Stimulated activated CD8-positive, alpha-beta memory T cell treated with anti-CD3 and anti-CD28 coated beads, Interleukin-15, amount 100 ng/mL, for 1 hour (primary cell): ENCODE data around the gene CCDC50.

Experiments used
- DNase-seq: peaks from one replicate; pipeline ENCODE4 v3.0.0-alpha.2; 2020; ENCODE audit warnings: low read depth

Gene CCDC50, protein sequence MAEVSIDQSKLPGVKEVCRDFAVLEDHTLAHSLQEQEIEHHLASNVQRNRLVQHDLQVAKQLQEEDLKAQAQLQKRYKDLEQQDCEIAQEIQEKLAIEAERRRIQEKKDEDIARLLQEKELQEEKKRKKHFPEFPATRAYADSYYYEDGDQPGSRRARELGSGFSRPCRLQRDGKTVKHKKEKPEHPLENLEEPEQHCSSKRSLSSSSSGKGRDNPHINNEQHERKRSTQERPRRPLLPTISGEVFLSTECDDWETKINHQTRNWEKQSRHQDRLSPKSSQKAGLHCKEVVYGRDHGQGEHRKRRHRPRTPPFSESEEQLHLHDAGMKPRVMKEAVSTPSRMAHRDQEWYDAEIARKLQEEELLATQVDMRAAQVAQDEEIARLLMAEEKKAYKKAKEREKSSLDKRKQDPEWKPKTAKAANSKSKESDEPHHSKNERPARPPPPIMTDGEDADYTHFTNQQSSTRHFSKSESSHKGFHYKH

DNA sequence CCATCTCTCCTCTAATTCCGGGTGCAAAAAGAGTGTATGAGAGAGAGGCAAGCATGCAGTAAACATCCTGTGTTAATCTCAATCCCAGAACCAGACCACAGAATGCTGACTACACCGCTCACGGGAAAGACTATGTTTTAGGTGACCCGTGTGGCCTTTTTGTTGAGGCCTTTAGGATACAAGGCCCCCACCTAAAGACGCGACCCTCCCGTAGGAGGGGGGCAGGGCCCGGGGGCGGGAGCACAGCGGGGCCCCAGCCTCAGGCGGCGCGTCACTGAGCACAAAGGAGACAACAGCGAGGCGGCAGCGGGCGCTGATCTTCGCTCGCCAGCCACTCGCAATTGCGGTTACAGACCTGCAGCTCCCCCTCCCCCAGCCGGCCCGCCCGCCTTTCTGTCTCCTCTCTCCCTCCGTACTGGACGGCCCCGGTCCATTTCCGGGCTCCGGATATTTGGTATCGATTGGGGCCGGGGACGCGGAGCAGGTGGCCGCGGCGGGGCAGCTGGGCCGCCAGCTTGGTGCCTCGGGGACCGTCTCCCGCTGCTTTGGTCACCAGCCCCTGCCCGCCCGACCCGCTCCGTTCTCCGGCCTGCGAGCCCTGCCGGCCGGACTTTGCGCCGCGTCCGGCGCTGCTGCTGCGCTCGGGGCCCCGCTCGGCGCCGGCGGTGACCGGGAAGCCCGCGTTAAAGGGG is at the start of gene CCDC50:
TSS of gene CCDC50 (plus strand) at position 433 of the 692 bp plus-strand sequence. CDS start 281 bp downstream, outside the sequence.
- no peak for DNase-seq

DNA sequence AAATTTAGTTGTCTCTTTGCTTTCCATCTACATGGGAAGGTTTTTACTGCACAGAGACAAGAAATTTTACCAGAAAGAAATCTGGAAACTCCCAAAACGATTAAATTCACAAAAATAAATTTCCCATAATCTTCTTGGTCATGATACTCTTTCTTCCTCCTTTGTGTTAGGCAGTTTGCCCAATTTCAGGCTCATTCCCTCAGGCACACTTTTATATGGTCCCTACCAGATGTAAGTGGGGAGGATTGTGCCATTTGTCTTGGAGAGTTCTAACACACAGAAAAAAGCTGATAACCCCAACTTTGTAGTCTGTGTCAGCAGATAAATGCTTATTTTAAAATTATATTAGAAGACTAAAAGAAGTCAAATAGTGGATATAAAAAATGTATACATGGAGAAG is 49.1 kb upstream of the CCDC50 start:
- DNase-seq = no peak

DNA sequence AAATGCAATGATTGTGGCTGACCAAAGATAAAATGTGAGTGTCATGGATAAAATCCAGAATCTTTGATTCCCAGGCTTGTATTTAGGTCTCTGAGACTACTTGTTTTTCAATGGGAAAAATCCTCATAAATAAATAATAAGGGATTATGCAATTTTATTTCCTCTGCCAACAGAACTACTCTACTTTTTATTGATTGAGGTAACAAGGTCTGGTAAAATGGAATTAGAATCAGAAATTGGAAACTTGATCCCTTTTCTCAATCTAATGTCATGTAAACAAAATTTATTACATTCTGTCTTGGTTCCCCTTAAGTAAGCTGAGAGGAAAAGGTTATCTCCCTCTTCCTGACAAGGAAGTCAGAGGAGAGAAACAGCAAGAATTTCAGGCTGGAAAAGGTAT is 48.3 kb upstream of the CCDC50 start:
- DNase-seq = no peak

DNA sequence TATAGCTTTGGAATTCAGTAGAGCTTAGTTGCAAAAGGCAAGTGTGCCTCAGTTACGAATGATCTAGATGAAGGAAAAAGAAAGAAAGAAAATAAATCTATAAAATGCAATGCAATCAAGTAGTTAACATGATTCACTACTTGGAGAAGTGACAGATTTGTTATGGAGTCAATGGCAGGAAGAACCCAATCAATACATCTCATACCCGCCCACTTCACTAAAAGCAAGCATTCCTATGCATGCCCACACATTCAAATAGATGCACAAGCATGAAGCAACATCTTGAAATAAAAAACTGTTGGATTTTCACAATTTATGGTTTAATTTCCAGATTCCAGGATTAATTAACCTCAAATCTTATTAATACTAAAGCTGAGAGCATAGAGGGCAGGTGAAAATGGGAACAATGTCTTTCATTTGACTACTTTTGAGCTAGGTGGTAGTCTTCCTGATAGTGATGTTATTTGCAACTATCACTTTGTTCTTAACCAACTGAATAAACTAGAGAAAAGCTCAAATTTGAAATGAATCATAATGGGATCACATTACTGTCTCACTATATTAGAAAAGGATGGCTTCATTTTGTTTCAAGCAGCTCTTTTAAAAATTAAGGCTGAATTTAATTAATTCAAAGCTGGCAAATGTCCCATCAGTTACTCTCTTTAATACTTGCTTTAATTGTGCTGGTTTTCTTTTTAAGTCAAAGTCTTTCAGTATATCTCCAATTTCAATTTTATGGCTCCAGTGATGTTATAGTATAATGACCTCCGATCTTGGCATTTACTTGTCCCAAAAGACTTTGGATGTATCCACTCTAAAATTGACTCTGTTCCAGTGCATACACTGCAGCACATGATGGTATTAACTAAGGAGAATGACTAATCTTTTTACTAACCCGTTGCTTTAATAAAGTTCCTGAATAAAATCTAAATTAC is 46.7 kb upstream of the CCDC50 start:
- no peak for DNase-seq

DNA sequence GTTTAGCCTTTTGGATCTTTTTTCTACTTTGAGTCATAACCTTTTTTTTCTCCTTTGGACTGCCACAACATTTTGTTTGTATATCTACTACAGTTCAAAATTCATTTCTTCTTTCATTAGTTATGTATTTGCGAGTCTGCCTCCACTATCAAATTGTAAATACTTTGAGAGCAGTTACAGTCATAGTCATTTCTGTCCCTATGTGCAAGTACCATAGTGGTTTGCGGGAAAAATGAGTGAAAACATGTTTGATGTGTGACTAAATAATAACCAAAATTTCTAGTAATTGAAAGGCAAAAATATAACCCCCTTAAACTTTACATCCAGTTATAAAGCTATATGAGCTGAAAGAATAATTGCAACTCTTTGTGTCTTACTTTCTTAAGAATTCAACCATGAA is 45.8 kb upstream of the CCDC50 start:
- DNase-seq = no peak

DNA sequence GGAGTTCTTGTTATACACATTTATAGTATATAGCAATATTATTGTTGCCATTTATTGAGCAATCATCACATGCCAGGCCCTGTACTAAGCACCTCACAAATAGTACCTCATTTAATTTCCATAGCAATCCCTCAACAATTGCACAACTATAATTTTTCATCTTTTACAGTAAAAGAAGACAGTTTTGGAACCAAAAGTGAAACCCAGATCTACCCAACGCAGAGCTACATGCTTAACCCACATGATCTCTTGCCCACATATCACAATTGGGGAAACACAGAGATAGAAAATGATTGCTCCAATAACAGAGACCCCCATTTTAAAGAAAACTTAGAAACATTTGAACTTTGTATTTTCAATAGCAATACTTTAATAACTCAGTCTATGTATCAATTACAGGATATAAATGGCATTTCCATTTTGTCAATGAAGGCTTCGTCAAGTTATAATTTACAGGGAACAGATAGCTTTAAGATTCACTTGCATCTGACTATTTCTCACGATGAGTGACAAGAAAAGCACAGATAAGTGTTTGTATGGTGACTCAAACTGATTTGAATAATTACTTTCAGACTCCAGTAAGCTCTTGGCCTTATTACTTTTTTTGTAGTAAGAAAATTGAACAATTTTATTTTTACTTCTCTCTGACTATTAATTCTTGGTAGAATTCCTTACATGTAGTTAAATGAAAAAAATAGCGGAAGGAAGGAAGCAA is 38.7 kb upstream of the CCDC50 start:
- DNase-seq = no peak

DNA sequence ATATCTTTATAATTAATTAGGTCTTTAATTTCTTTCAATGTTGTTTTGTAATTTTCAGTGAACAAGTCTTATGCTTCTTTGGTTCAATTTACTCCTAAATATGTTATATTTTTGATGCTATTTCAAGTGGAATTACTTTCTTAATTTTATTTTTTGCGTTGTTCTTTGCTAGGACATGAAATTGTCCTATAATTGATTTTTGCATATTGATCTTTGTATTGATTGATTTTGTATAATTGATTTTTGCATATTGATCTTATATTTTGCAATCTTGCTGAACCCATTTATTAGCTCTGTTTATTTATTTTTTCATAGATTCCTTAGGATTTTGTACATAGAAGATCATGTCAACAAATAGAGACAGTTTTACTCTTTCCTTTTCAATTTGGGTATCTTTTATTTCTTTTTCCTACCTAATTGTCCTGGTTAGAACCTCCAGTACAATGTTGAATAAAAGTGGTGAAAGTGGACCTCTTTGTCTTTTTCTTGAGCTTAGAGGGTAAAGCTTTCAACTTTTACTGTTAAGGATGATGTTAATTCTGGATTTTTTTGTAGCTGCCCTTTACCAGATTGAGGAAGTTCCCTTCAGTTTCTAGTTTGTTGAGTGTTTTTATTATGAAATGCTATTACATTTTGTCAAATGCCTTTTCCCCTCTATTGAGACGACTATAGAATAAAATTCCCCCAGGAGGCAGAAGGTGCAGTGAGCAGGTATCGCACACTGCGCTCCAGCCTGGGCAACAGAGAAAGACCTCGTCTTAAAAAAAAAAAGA is 36.8 kb upstream of the CCDC50 start:
- DNase-seq = no peak

DNA sequence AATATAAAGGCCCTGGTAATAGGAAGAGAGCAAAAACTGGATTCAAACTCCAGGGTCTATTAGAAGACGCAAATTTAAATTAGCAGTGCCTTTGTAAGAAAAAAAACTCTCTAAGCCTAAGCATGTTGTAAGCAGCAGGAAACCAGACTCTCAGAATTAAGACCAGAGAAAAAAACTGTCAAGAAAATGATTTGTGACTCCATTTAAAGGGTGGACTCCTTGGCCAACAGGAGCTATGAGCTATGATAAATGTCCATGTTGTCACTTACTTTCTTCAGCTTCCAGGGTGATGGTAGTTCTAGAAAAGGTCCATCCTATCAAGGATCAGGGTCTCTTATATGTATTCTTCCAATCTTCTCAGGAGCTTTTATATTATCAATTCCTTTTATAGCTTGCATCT is 34.9 kb upstream of the CCDC50 start:
- DNase-seq = no peak

DNA sequence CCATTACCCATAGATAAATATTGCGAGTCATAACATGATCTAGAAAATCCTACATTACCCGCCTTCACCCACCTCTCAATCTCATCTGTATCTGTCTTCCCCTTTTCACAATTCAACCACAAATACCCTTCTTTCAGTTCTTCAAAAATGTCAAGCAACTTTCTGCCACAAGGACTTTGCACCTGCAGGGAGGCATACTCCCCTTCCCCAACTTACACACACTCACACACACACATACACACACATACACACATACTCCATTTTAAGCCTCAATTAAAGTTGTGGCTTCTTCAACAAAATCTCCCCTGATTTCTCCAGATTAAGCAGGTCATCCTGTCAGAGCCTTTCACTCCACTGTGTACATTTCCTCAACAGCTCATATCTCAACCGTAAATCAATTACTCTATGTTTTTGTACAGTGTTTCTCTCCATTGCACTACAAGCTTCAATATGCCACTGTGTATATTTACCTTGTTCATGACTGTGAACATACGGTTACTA is 33.1 kb upstream of the CCDC50 start:
- DNase-seq = no peak

DNA sequence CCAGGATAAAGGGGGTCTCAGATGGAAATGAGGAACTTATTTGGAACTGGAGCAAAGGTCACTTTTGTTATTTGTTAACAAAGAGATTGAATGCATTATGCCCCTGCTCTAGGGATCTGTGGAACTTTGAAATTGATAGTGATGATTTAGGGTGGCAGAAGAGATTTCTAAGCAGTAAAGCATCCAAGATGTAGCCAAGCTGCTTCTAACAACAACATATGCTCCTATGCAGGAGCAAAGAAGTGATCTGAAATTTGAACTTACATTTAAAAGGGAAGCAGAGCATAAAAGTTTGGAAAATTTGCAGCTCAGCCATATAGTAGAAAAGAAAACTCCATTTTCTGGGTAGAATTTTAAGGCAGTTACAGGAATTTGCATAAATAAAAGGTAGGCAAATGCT is 30.3 kb upstream of the CCDC50 start:
- no peak for DNase-seq

DNA sequence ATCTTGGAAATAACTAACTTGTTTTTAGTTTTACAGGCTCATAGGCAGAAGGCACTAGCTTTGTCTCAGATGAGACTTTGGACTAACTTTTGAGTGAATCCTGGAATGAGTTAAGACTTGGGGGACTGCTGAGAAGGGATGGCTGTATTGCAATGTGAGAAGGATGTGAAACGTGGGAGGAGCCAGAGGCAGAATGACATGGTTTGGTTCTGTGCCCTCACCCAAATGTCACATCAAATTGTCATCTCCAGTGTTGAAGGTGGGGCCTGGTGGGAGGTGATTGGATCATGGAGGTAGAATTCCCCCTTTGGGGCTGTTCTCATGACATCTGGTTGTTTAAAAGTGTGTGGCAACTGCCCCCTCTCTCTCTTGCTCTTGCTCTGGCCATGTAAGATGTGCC is 28.8 kb upstream of the CCDC50 start:
- DNase-seq = no peak

DNA sequence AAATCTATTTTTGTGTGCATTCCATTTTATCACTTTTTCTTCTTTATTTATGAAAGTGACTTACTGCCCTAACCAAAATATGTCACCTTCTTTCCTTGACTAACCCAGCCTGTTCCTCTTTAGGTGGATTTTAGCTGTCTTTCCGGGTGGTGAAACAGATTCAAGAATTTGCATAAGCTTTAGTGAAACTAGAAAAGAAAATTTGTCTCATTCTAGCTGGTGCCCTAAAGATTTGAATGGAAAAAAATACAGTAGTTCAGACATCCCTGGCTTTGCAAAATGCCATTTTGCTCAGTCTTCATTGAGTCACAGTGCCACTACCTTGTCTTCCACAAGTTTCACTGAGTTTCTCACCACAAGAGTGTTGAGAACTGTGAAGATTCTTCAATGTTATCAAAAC is 28.2 kb upstream of the CCDC50 start:
- no peak for DNase-seq

DNA sequence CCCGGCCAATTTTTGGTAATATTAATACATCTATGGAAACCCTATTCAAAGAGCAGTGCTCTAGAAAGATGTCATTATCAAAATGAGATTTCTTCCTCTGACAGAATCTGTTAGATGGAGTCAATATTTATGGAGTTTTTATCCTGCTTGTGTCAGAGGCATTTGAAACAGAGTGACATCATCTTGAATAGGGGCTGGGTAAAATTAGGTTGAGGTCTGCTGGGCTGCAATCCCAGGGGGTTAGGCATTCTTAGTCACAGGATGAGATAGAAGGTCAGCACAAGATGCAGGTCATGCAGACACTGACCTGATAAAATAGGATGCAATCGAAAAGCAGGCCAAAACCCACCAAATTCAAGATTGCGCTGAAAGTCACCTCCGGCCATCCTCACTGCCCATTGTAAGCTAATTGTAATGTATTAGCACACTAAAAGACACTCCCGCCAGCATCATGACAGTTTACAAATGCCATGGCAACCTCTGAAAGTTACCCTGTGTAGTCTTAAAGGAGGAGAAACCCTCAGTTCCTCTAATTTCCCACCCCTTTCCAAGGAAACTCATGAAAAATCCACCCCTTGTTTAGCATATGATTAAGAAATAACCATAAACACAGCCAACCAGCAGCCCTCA is 27.3 kb upstream of the CCDC50 start:
- no peak for DNase-seq

DNA sequence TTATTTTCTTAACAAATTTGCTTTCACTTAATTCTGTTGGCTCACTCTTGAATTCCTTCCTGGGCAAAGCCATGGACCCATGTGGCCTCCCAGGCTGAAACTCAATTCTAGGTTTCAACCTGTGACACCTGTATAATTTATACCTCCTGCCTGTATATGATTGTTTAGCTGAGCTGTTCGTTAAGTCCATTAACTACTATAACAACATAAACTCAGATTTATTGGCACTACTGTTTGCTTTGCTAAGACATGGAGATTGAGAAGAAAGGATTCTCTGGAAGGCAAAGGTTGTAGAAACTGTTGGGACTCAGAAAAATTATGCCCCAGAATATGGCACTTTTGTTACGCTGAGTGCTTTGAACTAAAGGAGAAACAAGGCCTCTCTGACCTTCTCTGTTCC is 26.7 kb upstream of the CCDC50 start:
- DNase-seq = no peak

DNA sequence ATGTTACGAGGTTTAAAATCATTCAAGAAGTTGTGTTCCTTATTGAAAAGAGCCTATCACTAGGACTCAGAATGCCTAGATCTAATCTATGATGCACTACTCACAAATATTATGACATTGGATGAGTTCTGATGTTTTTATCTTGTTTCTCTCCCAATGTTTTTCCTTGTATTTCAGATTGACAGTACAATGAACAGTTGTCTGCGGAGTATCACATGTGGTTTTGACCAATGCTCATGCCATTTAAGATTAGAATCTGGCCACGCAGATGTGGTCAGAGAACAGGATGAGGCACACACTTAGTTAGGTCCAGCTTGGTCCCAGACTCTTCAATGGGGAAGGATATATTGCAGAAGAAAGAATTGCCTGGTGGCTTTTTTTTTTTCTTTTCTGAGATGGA is 25.6 kb upstream of the CCDC50 start:
- no peak for DNase-seq

DNA sequence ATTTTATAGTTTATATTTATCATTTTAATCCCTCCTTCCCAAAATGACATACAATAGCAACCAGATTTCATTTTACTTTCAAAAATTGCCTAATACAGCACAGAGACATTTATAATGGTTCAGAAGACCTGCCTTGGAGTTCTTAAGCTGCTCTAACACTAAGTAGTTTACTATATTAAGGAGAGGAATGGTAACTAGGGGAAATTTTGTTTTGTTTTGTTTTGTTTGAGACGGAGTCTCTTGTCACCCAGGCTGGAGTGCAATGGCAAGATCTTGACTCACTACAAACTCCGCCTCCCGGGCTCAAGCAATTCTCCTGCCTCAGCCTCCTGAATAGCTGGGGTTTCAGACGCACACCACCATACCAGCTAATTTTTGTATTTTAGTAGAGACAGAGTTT is 22.8 kb upstream of the CCDC50 start:
- no peak for DNase-seq

DNA sequence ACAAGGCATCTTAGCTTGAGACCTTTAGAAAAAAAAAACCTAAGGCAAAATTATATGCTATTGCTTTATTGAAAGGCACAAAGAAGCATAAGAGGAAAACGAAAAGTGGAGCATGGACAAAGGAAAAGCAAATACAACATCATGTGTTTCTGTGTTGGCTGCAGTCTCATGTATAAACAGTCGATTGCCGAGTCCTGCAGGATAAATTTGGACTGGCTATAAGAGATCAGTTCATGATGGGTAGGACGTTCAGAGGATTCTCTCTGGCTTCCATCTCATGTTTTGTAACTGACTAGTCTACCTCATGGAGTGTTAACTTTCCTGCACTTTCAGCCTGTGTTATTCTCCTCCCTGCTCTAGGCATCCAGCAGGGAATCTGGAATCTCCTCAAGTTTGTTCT is 21.9 kb upstream of the CCDC50 start:
- DNase-seq = no peak

DNA sequence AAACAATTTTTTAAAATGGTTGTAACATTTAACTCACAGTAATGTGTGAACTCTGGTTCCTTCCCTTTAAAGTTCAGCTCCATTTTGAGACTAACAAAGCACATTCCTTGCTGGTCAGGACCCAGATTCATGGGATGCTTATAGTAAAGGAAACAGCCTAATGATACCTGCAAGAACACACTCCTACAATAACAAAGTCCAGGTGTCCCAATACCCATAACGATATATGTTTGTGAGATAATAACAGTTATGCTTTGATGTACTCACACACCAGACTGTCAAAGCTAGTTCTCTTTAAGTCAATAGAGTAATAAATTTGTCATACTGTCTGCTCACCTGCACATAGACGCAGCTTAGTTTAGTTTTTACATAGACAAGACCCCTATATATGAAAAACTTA is 15.9 kb upstream of the CCDC50 start:
- DNase-seq = no peak

DNA sequence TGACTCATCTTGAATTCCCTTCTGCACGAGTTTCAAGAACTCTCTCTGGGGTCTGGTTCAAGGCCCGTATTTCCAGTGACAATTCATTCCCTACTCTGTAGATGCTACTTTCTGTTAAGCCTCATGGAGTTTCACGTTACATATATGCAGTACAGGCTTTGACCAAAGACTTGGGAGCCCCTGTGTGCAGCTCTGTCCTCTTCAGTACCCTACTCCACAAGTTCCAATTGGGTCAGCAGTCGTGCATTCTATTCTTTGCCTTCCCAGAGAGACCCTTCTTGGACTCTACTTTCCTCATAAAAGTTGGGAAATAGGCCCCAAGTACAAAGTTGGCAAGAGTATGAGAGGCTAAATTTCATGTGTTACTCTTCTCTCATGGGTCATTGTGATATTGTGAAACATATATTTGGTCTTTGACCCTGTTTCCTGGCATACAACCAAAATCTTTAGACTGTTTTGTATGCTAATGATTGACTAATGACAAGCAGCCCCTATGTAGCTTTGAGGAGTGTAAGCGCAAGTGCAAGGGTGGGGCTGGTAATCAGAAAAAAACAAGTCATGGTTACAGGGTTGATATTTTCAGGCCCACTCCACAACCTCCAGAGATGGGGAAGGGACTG is 15.0 kb upstream of the CCDC50 start:
- no peak for DNase-seq
